LHCN-M2 (cell line): Measurements from ENCODE around the gene DAPP1. TPM values are rescaled to one million over a fixed set of nuclear protein-coding genes. Genes with fewer than 3 reads are reported as not detected.
"Not testable (repeated sequence)": the region's sequence is repeated elsewhere in the genome, so short reads cannot be mapped to it uniquely, and the experiment has no call there.

ENCODE experiments used
- DNase-seq: peaks from one replicate; pipeline ENCODE4 v3.0.0-alpha.2; 2012; ENCODE audit warnings: low read depth
- total RNA-seq: library from RNA; depleted of rRNA; stranded (reverse); fragments of >200 nt; gene quantifications from 2 replicates; pipeline ENCODE4 v1.2.3, GENCODE V29; 2014

The DAPP1 gene
- total RNA-seq, 1 experiment from 2014 or later: not detected

GRCh38 chr4:99824070-99824599, 7.5 kb downstream of the DAPP1 start:
- DNase-seq: no peak

- no peak for DNase-seq
Measured at GRCh38 chr4:99825272-99825671, 8.6 kb downstream of the DAPP1 start.

DNA sequence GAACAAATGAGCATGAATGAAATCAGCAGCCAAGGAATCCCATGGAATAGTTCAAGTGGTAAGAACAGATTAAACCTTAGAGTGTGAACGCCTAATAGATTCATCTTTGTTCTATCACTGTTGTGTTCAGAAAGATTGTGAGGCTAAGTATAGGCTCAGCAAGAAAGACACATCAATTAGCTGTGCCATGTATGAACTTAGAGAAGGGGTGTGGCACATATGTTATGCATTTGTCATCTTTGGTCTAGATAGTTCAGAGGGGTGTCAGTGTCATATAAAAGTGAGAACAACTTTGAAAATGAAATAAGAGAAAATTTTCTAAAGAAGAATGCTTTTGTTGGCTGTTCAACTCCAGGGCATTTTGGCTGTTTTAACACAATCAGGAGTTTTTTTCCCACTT, 9.4 kb downstream of the DAPP1 start:
- DNase-seq: no peak

DNA sequence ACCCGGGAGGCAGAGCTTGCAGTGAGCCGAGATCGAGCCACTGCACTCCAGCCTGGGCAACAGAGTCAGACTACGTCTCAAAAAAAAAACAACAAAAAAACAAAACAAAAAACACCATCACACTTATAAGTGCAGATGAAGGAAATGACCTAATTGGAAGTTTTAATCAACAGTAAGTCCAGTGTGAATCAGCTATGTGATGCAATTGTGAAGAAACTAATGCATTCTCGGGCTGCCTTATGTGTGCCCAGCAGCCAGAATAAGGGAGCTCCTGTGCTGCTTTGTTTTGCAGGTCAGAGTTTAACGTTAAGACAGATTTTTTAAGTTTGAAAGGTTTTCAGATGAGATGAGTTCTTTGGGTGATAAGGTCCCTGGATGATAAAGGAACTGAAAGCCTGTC, 10.8 kb downstream of the DAPP1 start:
- no peak for DNase-seq

DNA sequence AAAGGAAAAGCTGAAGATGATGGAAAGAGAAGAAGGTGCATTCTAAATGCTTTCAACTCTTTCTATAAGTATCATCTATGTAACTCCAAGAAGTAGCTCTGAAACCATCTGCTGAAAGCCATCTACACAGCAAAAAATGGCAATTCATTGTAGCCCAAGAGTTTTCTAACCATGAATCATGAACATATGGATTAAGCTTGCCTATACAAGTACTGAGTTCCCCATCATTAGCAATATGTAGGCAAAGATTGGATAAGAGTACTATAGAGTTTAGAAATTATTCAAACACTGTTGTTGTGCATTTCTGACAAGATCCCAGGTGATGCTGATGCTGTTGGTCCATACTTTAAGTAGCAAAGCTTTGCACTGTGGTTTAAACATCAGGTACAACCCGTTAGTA, 11.2 kb downstream of the DAPP1 start:
- DNase-seq: no peak

- DNase-seq: no peak
Measured at GRCh38 chr4:99828477-99828876, 11.8 kb downstream of the DAPP1 start.

DNA sequence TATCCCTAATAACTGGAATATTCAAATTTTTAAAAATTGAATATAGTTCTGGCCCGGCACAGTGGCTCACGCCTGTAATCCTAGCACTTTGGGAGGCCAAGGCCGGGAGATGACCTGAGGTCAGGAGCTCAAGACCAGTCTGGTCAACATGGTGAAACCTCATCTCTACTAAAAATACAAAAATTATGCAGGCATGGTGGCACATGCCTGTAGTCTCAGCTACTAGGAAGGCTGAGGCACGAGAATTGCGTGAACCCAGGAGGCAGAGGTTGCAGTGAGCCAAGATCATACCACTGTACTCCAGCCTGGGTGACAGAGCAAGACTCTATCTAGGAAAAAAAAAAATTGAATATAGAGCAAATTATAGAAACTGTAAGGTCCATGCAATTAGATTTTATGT, 13.4 kb downstream of the DAPP1 start:
- not testable (repeated sequence) for DNase-seq

DNA sequence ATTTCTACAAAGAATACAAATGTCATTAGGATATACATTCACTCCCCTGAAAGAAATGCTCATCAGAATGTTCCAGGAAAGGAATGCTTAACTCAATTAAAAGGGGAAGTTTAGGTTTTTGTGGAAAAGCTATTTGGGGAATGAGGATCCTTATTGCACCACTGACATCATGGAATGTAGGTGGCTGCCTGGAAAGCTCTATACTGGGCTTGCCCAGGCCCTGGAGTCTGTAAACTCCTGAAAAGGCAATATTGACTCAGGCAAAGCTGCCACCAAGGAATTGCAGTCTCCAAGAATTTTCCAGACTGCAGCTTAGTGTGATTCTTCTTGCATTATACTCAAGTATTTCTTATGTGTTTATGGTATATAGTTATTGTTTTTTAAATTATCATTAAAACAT, 15.7 kb downstream of the DAPP1 start:
- DNase-seq: no peak

- no peak for DNase-seq
Measured at GRCh38 chr4:99832758-99833157, 16.1 kb downstream of the DAPP1 start.

DNA sequence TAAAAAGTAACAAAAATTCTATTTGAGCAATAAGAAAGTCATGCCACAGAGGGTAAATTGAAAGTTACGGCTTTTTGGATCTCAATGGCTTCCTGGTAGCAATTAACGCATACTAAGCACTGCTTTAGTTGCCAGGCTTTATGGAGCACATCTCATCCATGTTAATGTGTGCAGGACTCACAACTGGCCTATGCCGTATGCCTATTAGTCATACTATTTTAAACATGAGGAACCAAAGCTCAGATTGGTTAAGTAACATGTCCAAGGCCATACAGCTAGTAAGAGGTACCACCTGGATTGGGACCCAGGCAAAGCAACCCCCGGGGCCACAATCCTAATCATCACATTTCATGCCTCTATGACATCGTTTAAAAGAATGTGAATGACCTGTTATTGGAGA, 17.1 kb downstream of the DAPP1 start:
- no peak for DNase-seq

GRCh38 chr4:99834569-99834968, 17.9 kb downstream of the DAPP1 start:
- DNase-seq: no peak

GRCh38 chr4:99835942-99836341, 19.3 kb downstream of the DAPP1 start:
- no peak for DNase-seq

- DNase-seq: no peak
Measured at GRCh38 chr4:99838927-99839326, 22.3 kb downstream of the DAPP1 start.

GRCh38 chr4:99841129-99841528, 24.5 kb downstream of the DAPP1 start:
- no peak for DNase-seq

GRCh38 chr4:99843413-99843812, 26.8 kb downstream of the DAPP1 start:
- no peak for DNase-seq

GRCh38 chr4:99844048-99844447, 27.4 kb downstream of the DAPP1 start:
- no peak for DNase-seq

DNA sequence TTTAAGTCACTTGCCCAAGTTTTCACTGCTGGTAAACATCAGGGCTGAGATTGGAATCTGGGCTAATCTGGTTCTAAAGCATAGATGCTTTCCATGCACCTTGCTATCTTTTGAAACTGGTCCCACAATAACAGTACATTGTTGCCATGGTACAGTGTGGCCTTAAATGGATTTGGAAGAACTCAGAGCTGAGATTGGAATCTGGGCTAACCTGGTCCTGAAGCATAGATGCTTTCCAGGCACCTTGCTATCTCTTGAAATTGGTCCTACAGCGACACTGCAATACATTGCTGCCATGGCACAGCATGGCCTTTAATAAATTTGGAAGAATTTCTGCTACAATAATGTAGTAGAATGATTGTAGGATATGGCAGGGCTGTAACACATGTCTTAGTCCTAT, 28.6 kb downstream of the DAPP1 start:
- no peak for DNase-seq

DNA sequence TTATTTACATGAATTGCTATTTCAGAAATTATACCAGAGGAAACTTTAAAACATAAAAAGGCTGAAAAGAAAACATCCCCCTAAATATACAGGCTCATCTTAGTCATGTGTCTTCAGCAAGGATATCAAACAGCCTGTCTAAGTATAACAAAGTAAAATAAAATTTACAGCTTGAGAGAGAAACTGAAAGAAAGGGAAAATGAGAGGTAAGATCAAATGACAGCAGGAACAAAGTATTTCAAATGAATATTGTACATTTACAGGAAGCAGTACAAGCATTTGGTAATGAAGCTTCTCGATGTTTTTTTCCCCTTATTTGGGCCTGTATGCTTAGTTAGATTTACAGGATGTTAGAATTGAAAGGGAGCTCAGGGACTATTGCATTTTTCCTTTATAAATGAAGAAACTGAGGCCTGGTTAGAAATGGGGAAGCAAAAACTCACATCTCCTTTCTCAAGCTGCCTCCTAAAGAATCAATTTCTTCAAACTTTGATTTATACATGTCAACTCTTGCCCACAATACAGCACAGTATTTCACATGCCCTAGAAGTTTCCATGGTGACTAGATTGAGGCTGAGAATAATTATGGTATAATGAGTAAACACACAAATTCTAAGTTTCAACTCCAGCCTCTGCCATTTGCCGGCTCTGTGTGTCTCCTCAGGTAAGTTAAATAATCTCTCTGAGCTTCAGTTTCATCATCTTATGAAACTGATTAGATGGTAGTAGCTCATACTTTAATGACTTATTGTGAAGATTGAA, 29.3 kb downstream of the DAPP1 start:
- no peak for DNase-seq

DNA sequence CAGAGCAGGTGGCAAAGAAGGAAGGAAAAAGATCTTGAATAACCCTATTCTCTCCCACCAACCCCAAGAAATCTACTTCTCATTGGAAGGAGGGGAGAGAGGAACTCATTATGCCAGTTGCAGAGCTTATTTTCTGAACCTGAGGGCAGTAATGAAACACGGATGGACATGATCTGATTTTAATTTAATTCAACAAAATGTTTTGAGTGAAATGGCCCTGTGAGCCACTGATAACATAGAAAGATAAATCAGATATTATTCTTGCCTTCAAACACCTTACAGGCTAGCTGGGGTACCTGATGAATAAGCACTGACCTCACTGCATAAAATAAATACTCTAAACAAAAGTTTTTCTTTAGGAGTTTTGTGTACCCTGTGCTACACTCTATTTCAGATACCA, 30.3 kb downstream of the DAPP1 start:
- no peak for DNase-seq

DNA sequence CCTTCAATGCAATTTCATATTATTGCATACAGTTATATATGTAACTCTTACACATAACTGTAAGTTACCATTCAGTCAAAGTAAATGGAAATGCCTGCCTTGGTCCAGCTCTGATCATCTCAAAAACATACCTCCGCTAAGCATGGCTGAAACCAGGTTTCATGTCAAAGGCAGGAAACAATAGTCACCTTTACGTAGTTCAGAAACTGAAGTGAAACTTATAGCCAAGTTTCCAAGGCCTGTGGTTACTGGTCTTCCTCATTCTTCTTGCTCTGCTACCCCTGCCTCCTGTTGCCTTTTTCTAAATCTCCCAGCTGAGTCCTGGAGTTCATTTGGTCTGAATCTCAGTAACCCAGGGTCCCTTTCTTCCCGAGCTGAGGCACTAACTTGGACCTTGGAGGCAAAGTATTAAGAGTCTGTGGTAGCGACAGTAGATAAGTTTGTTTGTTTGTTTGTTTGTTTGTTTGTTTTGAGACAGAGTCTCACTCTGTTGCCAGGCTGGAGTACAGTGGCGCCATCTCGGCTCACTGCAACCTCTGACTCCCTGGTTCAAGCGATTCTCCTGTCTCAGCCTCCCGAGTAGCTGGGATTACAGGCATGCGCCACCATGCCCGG, 30.8 kb downstream of the DAPP1 start:
- DNase-seq: no peak

DNA sequence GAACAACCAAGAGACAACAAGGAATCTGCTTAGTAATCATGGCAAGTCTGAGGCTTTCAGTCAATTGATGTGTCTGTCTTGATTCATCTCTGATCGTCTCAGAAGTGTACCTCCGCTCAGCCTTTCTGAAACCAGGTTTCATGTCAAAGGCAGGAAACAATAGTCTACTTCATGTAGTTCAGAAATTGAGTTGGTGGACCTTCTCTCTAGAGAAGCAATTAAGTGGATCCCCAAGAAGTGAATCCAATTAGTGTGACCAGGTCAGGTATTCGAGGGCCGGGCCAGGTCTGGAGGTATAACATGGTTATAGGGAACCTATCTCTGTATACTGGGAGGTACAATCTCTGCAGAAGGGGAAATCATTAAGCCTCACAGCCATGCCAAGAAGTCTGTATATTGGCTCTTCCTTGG, 32.0 kb downstream of the DAPP1 start:
- DNase-seq: no peak

DNA sequence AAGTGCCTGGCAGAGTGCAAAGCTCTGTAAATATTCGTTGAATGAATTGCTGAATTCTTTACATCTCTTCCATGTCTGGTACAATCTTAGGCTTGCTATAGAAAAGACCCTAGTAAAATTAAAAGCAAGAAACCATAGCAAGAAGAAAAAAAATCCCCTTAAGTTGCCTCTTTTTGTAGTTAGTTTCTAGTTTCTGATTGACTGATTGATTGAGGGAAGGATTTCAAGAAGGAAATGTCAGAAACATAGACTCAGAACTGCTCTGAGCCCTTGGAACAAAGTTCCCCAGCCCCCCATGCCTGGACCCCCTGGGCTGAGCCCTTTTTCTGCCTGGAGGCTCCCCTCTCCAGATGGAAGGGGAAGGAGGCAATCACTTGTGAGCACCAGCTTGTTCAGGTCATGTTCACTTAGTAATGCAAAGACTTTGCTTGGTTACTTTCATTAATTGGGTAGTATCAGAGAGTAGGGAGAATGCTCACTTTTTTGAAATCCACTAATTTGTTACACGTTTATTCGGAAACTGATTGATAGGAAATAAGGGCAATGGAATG, 35.6 kb downstream of the DAPP1 start:
- DNase-seq: no peak

GRCh38 chr4:99853190-99853589, 36.6 kb downstream of the DAPP1 start:
- no peak for DNase-seq
